Epithelial cell of esophagus (primary cell): Measurements from ENCODE around the gene HRG.
A peak's percentile ranks its signal among the peaks of the same experiment; 100 is the strongest.

ENCODE experiments used
- DNase-seq: peaks from one replicate; pipeline ENCODE4 v3.0.0; 2010; ENCODE audit warnings: low read depth
- H3K4me3 ChIP-seq: 2 replicates; pipeline ENCODE4 v1.5.1; 2011; ENCODE audit warnings: mild to moderate bottlenecking, low read length, control low read depth
- TF ChIP-seq, protein P1 (sequence below): IDR thresholded peaks from 2 replicates; pipeline ENCODE4 v1.5.1; 2011; ENCODE audit warnings: low read depth, mild to moderate bottlenecking, low read length, control low read depth, inconsistent platforms; ENCODE audit not compliant: insufficient read depth; ENCODE audit errors: missing control alignments

The HRG gene

DNA sequence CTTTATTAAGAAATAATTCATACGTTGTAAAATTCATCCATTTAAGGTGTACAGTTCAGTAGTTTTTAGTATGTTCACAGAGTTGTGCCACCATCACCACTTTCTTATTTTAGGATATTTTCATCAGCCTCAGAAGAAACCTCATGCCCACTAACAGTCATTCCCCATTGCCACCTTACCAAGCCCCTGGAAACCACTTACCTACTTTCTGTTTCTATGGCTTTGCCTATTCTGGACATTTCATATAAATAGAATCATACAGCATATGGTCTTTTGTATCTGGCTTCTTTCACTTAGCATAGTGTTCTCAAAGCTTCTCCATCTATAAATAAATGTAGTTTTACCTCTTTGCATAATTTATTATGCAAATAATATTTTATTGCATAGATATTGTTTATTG lies 19.0 kb upstream of the HRG start:
- DNase-seq, result no peak
- TF ChIP-seq, protein P1, sequence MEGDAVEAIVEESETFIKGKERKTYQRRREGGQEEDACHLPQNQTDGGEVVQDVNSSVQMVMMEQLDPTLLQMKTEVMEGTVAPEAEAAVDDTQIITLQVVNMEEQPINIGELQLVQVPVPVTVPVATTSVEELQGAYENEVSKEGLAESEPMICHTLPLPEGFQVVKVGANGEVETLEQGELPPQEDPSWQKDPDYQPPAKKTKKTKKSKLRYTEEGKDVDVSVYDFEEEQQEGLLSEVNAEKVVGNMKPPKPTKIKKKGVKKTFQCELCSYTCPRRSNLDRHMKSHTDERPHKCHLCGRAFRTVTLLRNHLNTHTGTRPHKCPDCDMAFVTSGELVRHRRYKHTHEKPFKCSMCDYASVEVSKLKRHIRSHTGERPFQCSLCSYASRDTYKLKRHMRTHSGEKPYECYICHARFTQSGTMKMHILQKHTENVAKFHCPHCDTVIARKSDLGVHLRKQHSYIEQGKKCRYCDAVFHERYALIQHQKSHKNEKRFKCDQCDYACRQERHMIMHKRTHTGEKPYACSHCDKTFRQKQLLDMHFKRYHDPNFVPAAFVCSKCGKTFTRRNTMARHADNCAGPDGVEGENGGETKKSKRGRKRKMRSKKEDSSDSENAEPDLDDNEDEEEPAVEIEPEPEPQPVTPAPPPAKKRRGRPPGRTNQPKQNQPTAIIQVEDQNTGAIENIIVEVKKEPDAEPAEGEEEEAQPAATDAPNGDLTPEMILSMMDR, result no peak
- no peak overlapping the region for H3K4me3 ChIP-seq

GRCh38 chr3:186648851-186649250 lies 17.0 kb upstream of the HRG start:
- DNase-seq, result no peak
- H3K4me3 ChIP-seq, result no peak overlapping the region
- TF ChIP-seq, protein P1, result no peak

DNA sequence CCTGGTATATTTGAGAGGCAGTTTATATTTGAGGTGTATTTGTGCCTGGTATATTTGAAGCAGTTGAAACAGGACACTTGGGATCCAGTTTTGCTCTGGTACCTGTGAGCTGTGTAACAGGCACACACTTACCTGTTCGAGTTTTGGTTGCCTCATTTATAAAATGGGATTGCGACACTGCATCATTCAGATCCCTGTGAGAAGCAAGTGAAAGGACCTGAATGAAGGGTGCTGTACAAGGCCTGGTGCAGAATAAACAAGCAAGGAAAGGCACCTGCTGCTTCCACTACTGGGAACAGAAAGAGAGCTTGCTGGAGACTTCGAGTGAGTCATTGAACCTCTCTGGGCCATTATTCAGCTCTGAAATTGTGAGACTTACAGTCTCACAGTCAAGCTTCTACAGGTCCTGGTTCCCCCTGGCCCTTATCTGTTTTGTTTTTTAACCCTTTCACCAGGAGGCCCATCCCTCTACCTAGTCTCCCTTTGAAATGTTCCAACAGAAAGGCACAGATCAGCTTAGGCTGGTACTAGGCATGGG lies 14.1 kb upstream of the HRG start:
- TF ChIP-seq, protein P1, result no peak
- peak; percentile 68 for DNase-seq
- H3K4me3 ChIP-seq, result no peak overlapping the region

GRCh38 chr3:186653080-186653707 lies 12.6 kb upstream of the HRG start:
- H3K4me3 ChIP-seq, result no peak overlapping the region
- TF ChIP-seq, protein P1, result no peak
- no peak for DNase-seq

DNA sequence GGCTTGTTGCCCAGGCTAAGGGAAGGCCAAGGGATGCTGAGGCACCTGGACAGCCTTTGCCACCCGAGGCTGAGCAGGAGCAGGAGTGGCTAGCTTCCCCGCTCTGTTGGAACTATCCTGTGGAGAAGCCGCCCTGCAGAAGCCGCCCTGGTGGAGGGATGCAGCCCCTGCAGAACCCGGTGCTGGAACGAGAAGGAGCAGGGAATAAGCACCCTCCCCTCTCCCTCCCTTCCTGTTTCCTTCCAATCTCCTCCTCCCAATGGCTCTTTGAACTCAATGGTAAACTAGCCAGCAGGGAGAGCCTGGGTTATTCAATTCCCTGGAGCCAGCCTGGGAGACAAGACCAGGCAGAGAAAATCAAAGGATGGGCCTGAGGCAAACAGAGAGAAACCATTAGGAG lies 11.8 kb upstream of the HRG start:
- no peak for DNase-seq
- H3K4me3 ChIP-seq, result no peak overlapping the region
- TF ChIP-seq, protein P1, result no peak

- DNase-seq, result no peak
- H3K4me3 ChIP-seq, result no peak overlapping the region
- TF ChIP-seq, protein P1, result no peak
These were observed 2.3 kb upstream of the HRG start for GRCh38 chr3:186663361-186664118.
